Kidney epithelial cell (primary cell): ENCODE results near the gene TMEM204. TPM values are rescaled to one million over a fixed set of nuclear protein-coding genes. Genes with fewer than 3 reads are reported as not detected.

Experiments
- DNase-seq: peaks from one replicate; pipeline ENCODE4 v3.0.0-alpha.2; 2010; ENCODE audit warnings: low read depth
- H3K27me3 ChIP-seq: 2 replicates; pipeline ENCODE4 v1.6.0; 2011; ENCODE audit warnings: low read length; ENCODE audit not compliant: control insufficient read depth, insufficient read depth
- H3K36me3 ChIP-seq: 2 replicates; pipeline ENCODE4 v1.5.1; 2011; ENCODE audit warnings: low read length; ENCODE audit not compliant: control insufficient read depth, insufficient read depth
- H3K4me3 ChIP-seq: 2 replicates; pipeline ENCODE4 v1.5.1; 2011; ENCODE audit warnings: low read depth, mild to moderate bottlenecking, control low read depth, low read length
- total RNA-seq: library from RNA; depleted of rRNA; stranded (reverse); fragments of >200 nt; gene quantifications from 2 replicates; pipeline ENCODE4 v1.2.3, GENCODE V29; 2015
- TF ChIP-seq, protein P1 (sequence below): IDR thresholded peaks from 2 replicates; pipeline ENCODE4 v1.5.1; 2011; ENCODE audit warnings: mild to moderate bottlenecking, moderate library complexity, low read length, control low read depth, inconsistent platforms; ENCODE audit not compliant: insufficient read depth, poor library complexity, severe bottlenecking

Gene TMEM204
- total RNA-seq, 1 donor from 2014 or later: 4.0 TPM

DNA sequence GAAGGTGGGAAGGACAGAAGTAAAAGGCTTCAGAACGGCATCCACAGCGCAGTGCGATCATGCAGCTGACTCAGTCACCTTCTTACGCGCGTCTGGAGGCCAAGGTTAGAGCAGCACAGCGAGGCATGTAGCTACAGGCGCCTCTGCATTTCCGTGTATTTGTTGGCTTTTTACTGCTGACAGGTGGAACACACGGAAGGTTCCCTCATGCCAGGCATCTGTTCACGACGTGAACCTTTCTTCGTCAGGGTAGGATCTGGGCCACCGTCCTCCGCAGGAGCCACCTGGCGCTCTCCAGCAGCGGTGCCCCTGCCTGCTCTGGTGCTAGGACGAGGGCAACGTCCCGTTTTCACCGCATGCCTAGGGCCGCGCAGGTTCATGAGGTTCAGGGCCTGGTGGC lies 15.3 kb downstream of the TMEM204 start:
- H3K36me3 ChIP-seq: no peaks in the 10 kb centered on the region
- DNase-seq: no peak
- H3K4me3 ChIP-seq: no peak overlapping the region
- H3K27me3 ChIP-seq: no peaks in the 10 kb centered on the region
- TF ChIP-seq, protein P1, sequence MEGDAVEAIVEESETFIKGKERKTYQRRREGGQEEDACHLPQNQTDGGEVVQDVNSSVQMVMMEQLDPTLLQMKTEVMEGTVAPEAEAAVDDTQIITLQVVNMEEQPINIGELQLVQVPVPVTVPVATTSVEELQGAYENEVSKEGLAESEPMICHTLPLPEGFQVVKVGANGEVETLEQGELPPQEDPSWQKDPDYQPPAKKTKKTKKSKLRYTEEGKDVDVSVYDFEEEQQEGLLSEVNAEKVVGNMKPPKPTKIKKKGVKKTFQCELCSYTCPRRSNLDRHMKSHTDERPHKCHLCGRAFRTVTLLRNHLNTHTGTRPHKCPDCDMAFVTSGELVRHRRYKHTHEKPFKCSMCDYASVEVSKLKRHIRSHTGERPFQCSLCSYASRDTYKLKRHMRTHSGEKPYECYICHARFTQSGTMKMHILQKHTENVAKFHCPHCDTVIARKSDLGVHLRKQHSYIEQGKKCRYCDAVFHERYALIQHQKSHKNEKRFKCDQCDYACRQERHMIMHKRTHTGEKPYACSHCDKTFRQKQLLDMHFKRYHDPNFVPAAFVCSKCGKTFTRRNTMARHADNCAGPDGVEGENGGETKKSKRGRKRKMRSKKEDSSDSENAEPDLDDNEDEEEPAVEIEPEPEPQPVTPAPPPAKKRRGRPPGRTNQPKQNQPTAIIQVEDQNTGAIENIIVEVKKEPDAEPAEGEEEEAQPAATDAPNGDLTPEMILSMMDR: no peak

DNA sequence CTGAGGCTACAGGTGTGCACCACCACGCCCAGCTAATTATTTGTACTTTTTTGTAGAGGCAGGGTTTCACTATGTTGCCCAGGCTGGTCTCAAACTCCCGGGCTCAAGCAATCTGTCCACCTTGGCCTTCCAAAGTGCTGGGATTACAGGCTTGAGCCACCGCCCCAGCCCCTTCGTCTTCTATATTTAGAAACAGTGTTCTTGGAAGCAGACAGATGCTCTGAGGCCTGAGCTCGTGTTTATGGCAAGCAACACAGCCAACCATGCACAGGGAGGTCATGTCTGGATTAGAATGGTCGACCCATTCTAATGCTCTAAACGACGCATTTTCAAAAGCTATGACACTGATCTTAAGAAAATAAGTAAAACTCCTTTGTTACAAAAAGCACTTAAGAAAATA lies 16.6 kb downstream of the TMEM204 start:
- TF ChIP-seq, protein P1: no peak
- no peak for DNase-seq
- Histone ChIP-seq H3K27me3 (no peaks in the 10 kb centered on the region), H3K36me3 (no peaks in the 10 kb centered on the region), H3K4me3 (no peak overlapping the region)

DNA sequence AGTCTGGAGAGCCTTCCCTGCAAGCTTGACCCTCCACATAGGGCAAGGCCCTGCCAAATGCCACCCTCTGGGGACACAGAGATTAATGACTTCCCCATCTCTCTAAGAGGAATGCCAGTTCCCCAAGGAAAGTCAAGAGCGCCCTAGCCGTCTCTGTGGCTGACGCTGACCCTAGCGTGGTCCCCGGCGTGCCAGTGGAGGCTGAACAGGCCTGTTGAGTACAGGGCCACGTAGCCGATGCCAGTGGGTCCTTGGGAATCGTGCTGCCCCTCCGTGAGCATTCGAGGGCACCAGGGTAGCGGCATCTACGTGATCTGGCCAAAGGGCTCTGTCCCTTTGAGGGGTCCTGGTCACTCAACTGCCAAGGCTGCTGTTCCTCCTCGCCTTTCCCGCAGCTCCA lies 17.2 kb downstream of the TMEM204 start:
- Histone ChIP-seq H3K36me3 (no peaks in the 10 kb centered on the region), H3K4me3 (no peak overlapping the region), H3K27me3 (no peaks in the 10 kb centered on the region)
- TF ChIP-seq, protein P1: no peak
- no peak for DNase-seq

DNA sequence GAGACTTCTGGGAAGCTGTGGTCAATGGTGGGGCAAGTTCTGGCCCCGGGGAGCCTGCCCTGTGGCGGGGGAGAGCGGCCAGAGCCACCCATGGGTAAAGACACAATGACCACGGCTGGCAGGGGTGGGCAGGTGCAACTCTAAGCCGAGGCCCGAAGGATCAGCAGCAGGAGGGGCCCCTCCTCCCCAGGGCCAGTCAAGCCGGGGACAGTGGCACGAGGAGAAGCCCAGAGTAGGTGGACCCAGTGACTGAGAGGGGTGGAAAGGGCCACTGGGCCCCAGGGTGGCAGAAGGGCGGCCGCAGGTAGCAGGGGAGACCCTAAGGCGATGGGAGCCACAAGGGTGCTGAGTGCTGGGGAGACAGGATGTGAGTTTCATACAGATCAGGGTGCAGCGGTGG lies 17.7 kb downstream of the TMEM204 start:
- no peak for DNase-seq
- TF ChIP-seq, protein P1: no peak
- no peaks in the 10 kb centered on the region for H3K36me3 ChIP-seq
- no peaks in the 10 kb centered on the region for H3K27me3 ChIP-seq
- no peak overlapping the region for H3K4me3 ChIP-seq

DNA sequence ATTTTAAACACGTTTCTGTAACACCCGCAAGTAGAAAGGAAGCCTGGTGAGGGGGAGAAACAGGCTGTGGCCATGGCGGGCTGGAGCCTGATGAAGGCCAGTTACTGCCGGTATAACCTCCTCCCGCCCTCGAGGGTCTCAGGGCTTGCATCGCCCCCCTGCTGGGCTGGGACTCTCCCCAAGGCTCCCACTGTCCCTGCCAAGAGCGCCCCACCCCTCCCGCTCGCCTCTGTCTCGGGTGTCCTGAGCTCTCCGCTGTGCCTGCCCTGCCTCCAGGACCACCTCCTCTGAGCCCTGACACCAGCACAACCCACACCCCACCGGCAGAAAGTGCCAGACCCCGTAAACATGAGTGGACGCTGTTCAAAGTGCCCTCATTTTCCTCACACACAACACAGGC lies 18.7 kb downstream of the TMEM204 start:
- Histone ChIP-seq H3K27me3 (no peaks in the 10 kb centered on the region), H3K36me3 (peaks cover 1% of the 10 kb centered on the region), H3K4me3 (no peak overlapping the region)
- TF ChIP-seq, protein P1: no peak
- DNase-seq: no peak

DNA sequence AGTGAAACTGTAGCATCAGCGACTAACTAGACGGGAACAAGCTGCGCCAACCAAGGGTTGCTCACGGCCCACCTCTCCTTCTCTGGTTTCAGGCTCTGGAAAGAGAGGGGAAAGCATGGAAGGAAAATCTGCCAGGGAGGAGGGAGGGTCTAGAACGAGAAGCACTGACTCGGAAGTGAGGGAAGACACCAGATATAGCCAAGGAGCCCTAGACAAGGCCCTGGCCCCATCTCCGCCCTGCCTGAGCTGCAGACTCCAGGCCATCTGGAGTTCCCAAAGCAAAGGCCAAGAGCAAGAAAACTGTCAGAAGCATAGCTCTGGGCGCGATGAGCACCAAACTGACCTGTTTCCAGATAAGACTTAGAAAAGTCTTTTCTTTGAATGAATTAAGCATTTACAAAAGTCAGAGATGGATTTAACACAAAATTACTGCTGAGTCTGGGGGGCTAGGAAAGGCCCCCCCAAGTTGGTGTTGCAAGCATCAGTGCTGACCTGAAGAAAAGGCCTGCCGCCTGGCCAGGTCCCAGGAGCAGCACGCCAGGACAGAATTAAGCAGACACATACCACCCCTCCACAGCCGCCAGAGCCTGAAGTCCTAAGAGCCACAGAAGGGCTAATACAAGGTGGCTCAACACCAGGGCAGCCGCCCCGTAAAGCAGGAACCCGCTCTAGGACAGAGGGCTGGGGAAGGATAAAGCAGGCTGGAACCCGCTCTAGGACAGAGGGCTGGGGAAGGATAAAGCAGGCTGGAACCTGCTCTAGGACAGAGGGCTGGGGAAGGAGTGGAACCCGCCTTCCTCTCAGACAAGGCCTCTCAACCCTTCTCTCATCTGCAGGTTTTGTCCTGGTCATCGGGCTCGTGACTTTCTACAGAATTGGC lies 20.7 kb downstream of the TMEM204 start:
- Histone ChIP-seq H3K4me3 (no peak overlapping the region), H3K36me3 (peaks cover 2% of the 10 kb centered on the region), H3K27me3 (no peaks in the 10 kb centered on the region)
- TF ChIP-seq, protein P1: no peak
- no peak for DNase-seq
